ENCODE measurements around the gene TEKT4.
"Not testable (repeated sequence)": the region's sequence is repeated elsewhere in the genome, so short reads cannot be mapped to it uniquely, and the experiment has no call there.

The TEKT4 gene, protein sequence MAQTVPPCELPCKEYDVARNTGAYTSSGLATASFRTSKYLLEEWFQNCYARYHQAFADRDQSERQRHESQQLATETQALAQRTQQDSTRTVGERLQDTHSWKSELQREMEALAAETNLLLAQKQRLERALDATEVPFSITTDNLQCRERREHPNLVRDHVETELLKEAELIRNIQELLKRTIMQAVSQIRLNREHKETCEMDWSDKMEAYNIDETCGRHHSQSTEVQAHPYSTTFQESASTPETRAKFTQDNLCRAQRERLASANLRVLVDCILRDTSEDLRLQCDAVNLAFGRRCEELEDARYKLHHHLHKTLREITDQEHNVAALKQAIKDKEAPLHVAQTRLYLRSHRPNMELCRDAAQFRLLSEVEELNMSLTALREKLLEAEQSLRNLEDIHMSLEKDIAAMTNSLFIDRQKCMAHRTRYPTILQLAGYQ

DNA sequence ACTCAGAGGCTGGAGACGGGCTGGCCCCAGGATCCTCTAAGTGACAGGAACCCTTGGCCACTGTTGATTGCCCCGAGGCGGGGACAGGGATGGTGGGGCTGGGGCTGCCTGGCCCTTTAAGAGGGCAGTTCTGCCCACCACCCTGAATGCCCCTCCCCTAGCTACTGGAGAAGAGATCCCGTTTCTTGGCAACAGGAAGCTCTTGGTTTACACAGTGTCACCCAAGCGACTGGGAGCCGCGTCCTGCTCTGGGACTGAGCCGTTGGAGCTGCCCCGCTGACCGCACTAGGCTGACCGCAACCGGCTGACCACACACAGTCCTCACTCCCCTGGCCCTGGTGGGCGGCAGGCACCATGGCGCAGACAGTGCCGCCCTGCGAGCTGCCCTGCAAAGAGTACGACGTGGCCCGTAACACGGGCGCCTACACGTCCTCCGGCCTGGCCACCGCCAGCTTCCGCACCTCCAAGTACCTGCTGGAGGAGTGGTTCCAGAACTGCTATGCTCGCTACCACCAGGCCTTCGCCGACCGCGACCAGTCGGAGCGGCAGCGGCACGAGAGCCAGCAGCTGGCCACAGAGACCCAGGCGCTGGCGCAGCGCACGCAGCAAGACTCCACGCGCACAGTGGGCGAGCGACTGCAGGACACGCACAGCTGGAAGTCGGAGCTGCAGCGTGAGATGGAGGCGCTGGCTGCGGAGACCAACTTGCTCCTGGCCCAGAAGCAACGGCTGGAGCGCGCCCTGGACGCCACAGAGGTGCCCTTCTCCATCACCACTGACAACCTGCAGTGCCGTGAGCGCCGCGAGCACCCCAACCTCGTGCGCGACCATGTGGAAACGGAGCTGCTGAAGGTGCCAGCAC lies at the start of gene TEKT4:
TSS of gene TEKT4 (plus strand) at position 205 of the 862 bp plus-strand sequence. CDS start at position 355, 150 bp downstream.
- peak; percentile 20 for DNase-seq

GRCh38 chr2:94839224-94839623 lies 32.0 kb upstream of the TEKT4 start:
- not testable (repeated sequence) for DNase-seq

- DNase-seq = not testable (repeated sequence)
Measured at GRCh38 chr2:94856856-94857255, 14.4 kb upstream of the TEKT4 start.

GRCh38 chr2:94857367-94858162 lies 13.7 kb upstream of the TEKT4 start:
- DNase-seq = not testable (repeated sequence)

GRCh38 chr2:94858163-94858888 lies 12.9 kb upstream of the TEKT4 start:
- not testable (repeated sequence) for DNase-seq

- DNase-seq = no peak
Measured at GRCh38 chr2:94861308-94862152, 9.7 kb upstream of the TEKT4 start.

DNA sequence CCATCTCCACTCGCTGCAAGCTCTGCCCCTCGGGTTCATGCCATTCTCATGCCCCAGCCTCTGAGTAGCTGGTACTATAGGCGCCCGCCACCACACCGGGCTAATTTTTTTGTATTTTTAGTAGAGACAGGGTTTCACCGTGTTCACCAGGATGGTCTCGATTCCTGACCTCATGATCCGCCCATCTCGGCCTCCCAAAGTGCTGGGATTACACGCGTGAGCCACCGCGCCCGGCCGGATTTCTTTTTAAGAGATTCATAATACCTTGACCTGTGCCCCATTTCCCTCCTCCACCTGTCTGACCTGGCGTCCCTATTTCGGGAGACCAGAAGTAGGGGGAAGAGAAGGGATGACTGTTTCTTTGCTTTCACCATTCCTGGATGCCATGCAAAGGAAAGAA lies 8.3 kb upstream of the TEKT4 start:
- DNase-seq = not testable (repeated sequence)

GRCh38 chr2:94869131-94869530 lies 2.1 kb upstream of the TEKT4 start:
- DNase-seq = no peak

DNA sequence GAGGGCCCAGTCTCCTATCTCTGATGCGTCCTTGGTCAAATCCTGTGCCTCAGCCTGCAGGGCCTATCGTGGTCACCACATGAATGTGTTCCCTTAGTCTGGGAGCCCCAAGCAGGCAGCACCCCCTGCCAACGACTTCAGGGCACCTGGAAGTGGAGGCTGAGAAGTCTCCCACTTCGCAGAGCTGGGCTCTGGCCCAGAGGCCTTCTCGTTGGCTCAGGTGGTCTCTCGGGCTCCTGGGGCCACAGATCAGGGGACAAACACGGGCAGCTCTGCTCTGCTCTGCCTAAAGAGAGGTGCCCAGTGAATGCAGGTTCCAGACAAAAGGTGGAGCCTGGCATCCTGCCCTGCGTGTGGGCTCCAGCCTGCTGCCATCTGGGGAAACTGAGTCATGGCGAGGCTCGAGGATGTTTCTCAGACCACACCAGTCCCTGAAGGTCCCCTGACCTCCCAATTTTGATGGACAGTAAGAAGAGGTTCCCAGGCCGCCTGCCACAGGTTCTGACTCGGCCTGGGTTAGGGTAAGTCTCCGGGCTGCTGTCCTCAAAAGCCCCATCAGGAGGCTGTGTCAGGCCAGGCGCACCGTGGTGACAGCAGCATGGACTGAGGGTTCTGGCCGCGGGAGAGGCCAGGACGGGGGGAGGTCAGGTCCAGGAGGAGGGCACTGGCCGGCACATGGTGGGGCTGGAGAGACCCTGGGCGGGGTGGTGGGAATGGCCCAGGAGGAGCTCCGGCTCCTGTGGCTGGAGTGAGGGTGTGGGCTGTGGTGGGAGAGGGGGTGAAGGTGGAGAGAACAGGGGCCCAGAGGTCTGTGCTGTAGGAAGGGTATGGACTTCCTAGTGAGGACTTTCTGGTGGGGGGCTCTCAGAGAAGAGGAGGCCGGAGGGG lies 1.4 kb upstream of the TEKT4 start:
- DNase-seq = no peak

DNA sequence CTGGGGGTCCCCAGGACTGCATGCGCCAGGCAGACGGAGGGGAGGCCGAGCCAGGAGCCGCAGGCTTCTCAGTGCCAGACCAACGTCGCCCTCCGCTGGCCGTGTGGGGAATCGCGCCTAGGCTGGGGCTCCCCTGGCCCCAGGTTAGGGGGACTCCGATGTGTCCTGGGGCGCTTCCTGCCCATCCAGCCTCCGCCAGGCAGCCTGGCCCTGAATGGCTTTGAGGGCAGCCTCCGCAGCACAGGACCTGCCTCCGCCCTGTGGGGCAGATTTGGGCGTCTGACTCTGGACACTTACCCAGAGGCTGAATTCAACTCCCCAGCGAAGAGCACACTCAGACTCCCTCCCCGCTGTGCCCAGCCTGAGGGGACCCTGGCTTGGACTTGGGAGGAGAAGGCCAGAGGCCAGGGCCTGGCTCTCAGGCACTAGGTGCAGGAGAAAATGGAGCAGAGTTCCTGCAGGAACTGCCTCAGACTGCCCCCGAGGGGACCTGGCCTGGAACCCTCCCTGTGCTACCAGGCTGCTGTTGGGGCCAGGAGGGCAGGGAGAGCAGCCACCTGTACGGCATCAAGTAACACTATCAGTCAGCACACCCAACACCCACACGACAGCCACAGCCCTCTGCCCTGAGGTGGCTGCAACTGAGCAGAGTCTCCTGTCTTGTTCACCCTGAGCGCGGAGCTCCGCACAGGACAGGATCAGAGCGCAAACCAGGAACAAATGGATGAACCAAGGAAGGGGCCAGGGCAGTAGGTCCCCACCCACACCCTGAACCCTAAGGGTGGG lies 597 bp upstream of the TEKT4 start:
- DNase-seq = no peak

DNA sequence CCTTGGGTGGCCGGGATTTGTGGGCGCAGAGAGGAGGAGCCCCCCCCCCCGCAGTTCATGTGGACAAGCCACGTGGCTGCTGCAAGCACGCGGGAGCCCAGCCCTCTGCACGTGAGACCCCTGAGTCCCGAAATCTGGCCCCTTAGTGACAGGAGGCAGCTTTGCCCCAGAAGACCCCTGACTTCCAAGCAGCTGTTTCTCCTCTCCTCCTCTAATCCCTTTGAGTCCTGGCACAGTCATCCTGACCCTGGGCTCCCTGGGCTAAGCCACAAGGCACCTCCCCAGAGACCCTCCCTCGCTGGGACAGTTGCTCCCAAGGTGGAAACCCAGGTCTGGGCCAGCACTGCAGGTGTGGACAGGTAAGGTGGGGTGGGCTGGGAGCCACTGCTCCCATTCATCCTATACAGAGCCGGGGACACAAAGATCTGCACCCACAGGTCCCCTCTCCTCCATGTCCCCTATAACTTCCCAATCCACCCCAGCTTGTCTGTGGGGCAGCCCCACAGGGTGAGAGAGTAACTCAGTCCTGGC lies 923 bp downstream of the TEKT4 start:
- no peak for DNase-seq

DNA sequence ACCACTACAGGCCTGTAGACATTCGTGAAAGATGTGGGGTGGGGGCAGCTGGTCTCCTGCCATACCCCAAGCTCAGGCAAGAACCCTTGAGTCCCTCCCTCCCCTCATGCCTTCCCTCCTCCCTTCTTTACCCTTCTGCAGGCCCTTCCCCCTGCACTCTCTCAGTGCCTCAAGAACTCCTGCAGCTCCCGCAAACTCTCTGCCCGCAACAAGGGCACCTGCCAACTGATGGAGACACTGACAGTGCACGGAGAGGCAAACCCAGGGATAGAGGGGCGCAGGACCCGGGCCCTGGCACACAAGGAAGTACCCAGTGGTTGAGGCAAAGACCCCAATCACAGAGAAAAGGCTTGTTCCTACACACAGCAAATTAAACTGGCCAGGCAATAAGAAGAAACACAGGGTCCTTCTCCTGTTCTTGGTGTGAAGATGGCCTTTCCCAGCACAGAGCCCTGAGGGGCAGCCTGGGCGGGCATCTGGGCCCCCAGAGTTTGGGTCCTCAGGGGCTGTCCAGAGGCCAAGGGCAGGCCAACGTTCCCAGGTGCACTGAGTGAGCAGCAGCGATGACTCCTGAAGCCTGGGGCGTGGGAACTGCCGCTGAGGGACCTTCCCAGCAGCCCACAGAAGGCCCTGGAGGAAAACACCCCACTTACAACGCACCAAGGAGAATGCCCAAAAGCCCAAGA lies 1.6 kb downstream of the TEKT4 start:
- DNase-seq = no peak

DNA sequence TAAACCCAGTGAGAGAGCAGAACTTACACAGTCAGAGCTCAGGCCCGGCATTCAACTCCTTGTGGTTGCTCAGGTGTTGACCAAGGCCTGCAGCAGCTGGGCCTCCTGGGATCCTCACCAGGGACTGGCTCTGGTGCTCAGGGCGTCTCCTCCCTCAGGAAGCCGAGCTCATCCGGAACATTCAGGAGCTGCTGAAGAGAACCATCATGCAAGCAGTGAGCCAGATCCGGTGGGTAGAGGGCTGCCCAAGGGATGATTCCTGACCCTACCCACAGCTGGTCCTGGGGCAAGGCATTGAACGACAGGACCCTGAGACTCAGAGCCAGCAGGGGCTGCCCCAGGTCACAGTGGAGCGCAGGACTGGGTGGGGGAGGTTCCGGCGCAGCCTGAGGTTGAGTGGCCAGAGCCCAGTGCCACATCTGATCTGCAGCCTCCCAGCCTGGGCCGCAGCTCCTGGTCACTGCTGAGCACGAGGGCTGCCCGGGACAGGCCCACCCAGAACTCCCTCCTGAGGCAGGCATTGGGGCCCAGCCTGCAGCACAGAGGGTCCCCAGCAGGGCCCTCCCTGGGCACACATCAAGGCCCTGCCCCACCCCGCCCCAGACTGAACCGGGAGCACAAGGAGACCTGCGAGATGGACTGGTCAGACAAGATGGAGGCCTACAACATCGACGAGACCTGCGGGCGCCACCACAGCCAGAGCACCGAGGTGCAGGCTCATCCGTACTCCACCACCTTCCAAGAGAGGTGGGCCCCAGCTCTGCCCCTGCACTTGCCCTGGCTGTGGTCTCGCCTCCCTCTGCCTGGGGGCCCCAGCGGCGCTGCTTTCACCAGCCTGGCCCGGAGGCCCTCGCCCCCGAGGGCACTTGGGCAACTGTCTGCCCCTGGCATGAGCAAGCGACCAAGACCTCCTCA lies 2.4 kb downstream of the TEKT4 start:
- no peak for DNase-seq

DNA sequence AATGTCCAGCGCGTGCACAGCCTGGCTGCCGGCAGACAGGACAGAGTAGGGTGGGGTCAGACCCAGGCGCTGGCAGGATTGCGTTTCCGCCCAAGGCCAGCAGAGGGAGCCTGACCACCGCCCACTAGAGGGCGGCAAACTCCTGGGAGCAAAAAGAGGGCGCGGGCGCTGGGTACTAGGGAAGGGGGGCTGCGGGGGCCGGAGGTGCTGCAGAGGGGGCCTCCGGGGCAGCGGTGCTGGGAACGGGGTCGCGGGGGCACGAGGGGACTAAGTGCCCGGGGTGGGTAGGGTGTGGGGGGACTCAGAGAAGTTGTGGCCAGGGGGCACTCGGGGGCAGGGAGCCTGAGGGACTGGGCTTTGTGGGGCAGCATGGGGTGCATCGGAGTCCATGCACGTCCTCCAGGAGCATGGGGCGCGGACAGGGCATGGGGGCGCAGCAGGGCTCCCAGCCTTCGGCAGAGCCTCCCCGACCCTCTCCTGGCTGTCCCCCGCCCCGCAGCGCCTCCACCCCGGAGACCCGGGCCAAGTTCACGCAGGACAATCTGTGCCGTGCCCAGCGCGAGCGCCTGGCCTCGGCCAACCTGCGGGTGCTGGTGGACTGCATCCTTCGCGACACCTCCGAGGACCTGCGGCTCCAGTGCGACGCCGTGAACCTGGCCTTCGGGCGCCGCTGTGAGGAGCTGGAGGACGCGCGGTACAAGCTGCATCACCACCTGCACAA lies 3.2 kb downstream of the TEKT4 start:
- peak; percentile 2 for DNase-seq

GRCh38 chr2:94875064-94875819 lies 4.0 kb downstream of the TEKT4 start:
- no peak for DNase-seq

Data from NCI-H2029 (cell line).